ENCODE measurements around the gene UQCC2.

Gene UQCC2

GRCh38 chr6:33696548-33697518 is 14.7 kb downstream of the UQCC2 start:
- peaks cover 4% of the 10 kb centered on the region for H3K27me3 Mint-ChIP-seq (ENCODE audit: low read depth)
- H3K36me3 Mint-ChIP-seq (ENCODE audit: low read depth), result peaks cover 30% of the 10 kb centered on the region
- peak overlapping the region; percentile 40 to 87 (median 79) for H3K27ac Mint-ChIP-seq
- no peak for TF ChIP-seq CTCF (IDR thresholded peaks at IDR 0.05; ENCODE audit: unreplicated experiment in 3 of 3)
- H3K9me3 Mint-ChIP-seq, result no peaks in the 10 kb centered on the region
- peaks cover 75% of the 10 kb centered on the region for H3K4me1 Mint-ChIP-seq
- H3K4me3 Mint-ChIP-seq, result no peak overlapping the region

GRCh38 chr6:33696076-33696475 is 15.4 kb downstream of the UQCC2 start:
- no peak for TF ChIP-seq CTCF (IDR thresholded peaks at IDR 0.05; ENCODE audit: unreplicated experiment in 3 of 3)
- peaks cover 70% of the 10 kb centered on the region for H3K4me1 Mint-ChIP-seq
- no peak overlapping the region for H3K4me3 Mint-ChIP-seq

GRCh38 chr6:33695451-33695887 is 16.0 kb downstream of the UQCC2 start:
- peaks cover 30% of the 10 kb centered on the region for H3K36me3 Mint-ChIP-seq (ENCODE audit: low read depth)
- TF ChIP-seq CTCF (IDR thresholded peaks at IDR 0.05; ENCODE audit: unreplicated experiment in 3 of 3), result no peak
- H3K4me1 Mint-ChIP-seq, result peaks cover 70% of the 10 kb centered on the region
- no peak overlapping the region for H3K27ac Mint-ChIP-seq
- no peak overlapping the region for H3K4me3 Mint-ChIP-seq
- peaks cover 8% of the 10 kb centered on the region for H3K27me3 Mint-ChIP-seq (ENCODE audit: low read depth)
- no peaks in the 10 kb centered on the region for H3K9me3 Mint-ChIP-seq

More at GRCh38 chr6:33696076-33696475, 15.4 kb downstream of the UQCC2 start:
- Mint-ChIP-seq H3K9me3 (no peaks in the 10 kb centered on the region), H3K27me3 (ENCODE audit: low read depth) (peaks cover 5% of the 10 kb centered on the region), H3K36me3 (ENCODE audit: low read depth) (peaks cover 30% of the 10 kb centered on the region), H3K27ac (peak overlapping the region in 2 of 3 experiments; percentile 40 to 87)

- H3K27ac Mint-ChIP-seq, result peak overlapping the region; percentile 66 to 90 (median 83)
Measured at GRCh38 chr6:33694977-33695376, 16.5 kb downstream of the UQCC2 start.

GRCh38 chr6:33694401-33694931 is 17.0 kb downstream of the UQCC2 start:
- Mint-ChIP-seq H3K27me3 (ENCODE audit: low read depth) (peaks cover 13% of the 10 kb centered on the region), H3K27ac (peak overlapping the region; percentile 66 to 90 (median 83)), H3K36me3 (ENCODE audit: low read depth) (peaks cover 26% of the 10 kb centered on the region), H3K9me3 (no peaks in the 10 kb centered on the region), H3K4me1 (peaks cover 61% of the 10 kb centered on the region), H3K4me3 (peak overlapping the region in 2 of 3 experiments; percentile 27 to 50)
- TF ChIP-seq CTCF (IDR thresholded peaks at IDR 0.05; ENCODE audit: unreplicated experiment in 3 of 3), result no peak

More at GRCh38 chr6:33694977-33695376, 16.5 kb downstream of the UQCC2 start:
- peaks cover 8% of the 10 kb centered on the region for H3K27me3 Mint-ChIP-seq (ENCODE audit: low read depth)
- no peak overlapping the region for H3K4me3 Mint-ChIP-seq
- peaks cover 65% of the 10 kb centered on the region for H3K4me1 Mint-ChIP-seq
- peaks cover 27% of the 10 kb centered on the region for H3K36me3 Mint-ChIP-seq (ENCODE audit: low read depth)
- H3K9me3 Mint-ChIP-seq, result no peaks in the 10 kb centered on the region
- TF ChIP-seq CTCF (IDR thresholded peaks at IDR 0.05; ENCODE audit: unreplicated experiment in 3 of 3), result no peak

All from nephron (organoid).